ENCODE data around the gene CHRM5.

Gene CHRM5

DNA sequence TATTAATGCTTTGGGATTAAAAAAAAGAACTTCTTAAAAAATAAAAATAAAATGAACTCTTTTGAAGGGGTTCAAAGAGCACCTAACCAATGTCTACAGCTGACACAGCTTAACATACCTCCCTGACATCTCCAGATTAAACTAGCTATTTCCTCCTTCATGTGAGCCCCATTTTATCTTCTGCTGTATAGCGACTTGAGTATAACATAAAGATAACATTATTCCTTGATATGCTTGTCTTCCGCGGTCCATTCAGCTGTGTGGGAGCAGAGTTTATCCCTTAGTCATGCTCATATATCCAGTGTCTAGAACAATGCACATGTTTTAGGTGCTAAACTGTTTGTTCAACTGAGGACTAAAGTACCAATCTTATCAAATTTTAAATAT is 7.8 kb upstream of the CHRM5 start:
- H3K9me3 ChIP-seq (ENCODE audit: control insufficient read depth, insufficient read depth, low read length) = no peaks in the 10 kb centered on the region

GRCh38 chr15:33963831-33964664 is 4.2 kb upstream of the CHRM5 start:
- Histone ChIP-seq H3K27me3 (ENCODE audit: control insufficient read depth, insufficient read depth, low read length) (no peaks in the 10 kb centered on the region), H3K4me3 (ENCODE audit: low read depth, low read length) (no peak overlapping the region), H3K27ac (ENCODE audit: low read depth, low read length) (no peak overlapping the region), H3K4me1 (ENCODE audit: control insufficient read depth, insufficient read depth, low read length) (0 out of 2 replicates have a peak, but pooled peaks cover 1% of the 10 kb centered on the region), H3K36me3 (ENCODE audit: control insufficient read depth, insufficient read depth, low read length) (no peaks in the 10 kb centered on the region), H3K9me3 (ENCODE audit: control insufficient read depth, insufficient read depth, low read length) (no peaks in the 10 kb centered on the region), H3K9ac (ENCODE audit: low read depth, low read length) (no peak overlapping the region)

More for the DNA sequence above, 7.8 kb upstream of the CHRM5 start:
- H3K4me1 ChIP-seq (ENCODE audit: control insufficient read depth, insufficient read depth, low read length) = no peaks in the 10 kb centered on the region
- H3K9ac ChIP-seq (ENCODE audit: low read depth, low read length) = no peak overlapping the region
- H3K27ac ChIP-seq (ENCODE audit: low read depth, low read length) = no peak overlapping the region
- H3K36me3 ChIP-seq (ENCODE audit: control insufficient read depth, insufficient read depth, low read length) = no peaks in the 10 kb centered on the region
- no peaks in the 10 kb centered on the region for H3K27me3 ChIP-seq (ENCODE audit: control insufficient read depth, insufficient read depth, low read length)
- H3K4me3 ChIP-seq (ENCODE audit: low read depth, low read length) = no peak overlapping the region

DNA sequence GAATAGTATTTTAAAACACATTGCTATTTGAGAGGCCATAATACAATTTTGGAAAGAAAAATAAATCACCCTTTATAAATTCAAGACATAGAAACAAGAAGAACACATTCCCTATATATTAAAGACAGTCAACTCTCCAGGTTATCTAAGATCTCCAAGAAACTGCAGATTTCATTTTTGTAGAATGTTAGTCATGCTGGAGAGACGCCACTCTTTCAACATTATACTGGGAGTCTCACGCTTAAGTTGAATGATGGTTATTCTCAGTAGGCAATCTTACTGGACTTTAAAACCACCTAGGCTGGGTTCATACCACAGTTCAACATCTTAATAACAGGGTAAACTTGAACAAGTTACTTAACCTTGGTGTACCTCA is 3.6 kb upstream of the CHRM5 start:
- Histone ChIP-seq H3K9ac (ENCODE audit: low read depth, low read length) (no peak overlapping the region), H3K9me3 (ENCODE audit: control insufficient read depth, insufficient read depth, low read length) (no peaks in the 10 kb centered on the region), H3K4me3 (ENCODE audit: low read depth, low read length) (no peak overlapping the region), H3K27ac (ENCODE audit: low read depth, low read length) (no peak overlapping the region), H3K36me3 (ENCODE audit: control insufficient read depth, insufficient read depth, low read length) (no peaks in the 10 kb centered on the region), H3K4me1 (ENCODE audit: control insufficient read depth, insufficient read depth, low read length) (0 out of 2 replicates have a peak, but pooled peaks cover 2% of the 10 kb centered on the region), H3K27me3 (ENCODE audit: control insufficient read depth, insufficient read depth, low read length) (no peaks in the 10 kb centered on the region)

DNA sequence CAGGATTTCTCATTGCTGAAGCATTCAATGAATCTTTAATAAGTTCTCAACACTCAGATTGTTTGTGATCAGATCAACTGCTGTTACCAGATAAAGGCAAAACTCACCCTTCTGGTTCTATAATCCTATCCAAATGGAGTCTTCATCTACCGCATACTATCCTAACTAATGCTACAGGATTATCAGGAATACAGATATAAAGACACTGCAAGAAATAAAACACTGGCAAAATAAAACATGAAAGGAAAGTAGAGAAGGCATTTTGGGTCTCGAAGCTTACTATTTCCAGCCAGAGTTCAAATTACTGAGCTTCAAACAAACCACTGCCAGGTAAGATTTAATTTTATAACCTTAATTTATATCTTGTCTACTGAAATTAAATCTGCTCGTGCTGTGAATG is 524 bp downstream of the CHRM5 start:
- H3K36me3 ChIP-seq (ENCODE audit: control insufficient read depth, insufficient read depth, low read length) = no peaks in the 10 kb centered on the region
- H3K4me1 ChIP-seq (ENCODE audit: control insufficient read depth, insufficient read depth, low read length) = peaks cover 16% of the 10 kb centered on the region
- no peak overlapping the region for H3K4me3 ChIP-seq (ENCODE audit: low read depth, low read length)
- no peak overlapping the region for H3K27ac ChIP-seq (ENCODE audit: low read depth, low read length)
- no peaks in the 10 kb centered on the region for H3K9me3 ChIP-seq (ENCODE audit: control insufficient read depth, insufficient read depth, low read length)
- H3K9ac ChIP-seq (ENCODE audit: low read depth, low read length) = no peak overlapping the region
- H3K27me3 ChIP-seq (ENCODE audit: control insufficient read depth, insufficient read depth, low read length) = no peaks in the 10 kb centered on the region

- no peaks in the 10 kb centered on the region for H3K9me3 ChIP-seq (ENCODE audit: control insufficient read depth, insufficient read depth, low read length)
- H3K4me3 ChIP-seq (ENCODE audit: low read depth, low read length) = no peak overlapping the region
- no peak overlapping the region for H3K27ac ChIP-seq (ENCODE audit: low read depth, low read length)
- H3K36me3 ChIP-seq (ENCODE audit: control insufficient read depth, insufficient read depth, low read length) = no peaks in the 10 kb centered on the region
- H3K27me3 ChIP-seq (ENCODE audit: control insufficient read depth, insufficient read depth, low read length) = no peaks in the 10 kb centered on the region
- H3K4me1 ChIP-seq (ENCODE audit: control insufficient read depth, insufficient read depth, low read length) = peaks cover 16% of the 10 kb centered on the region
- no peak overlapping the region for H3K9ac ChIP-seq (ENCODE audit: low read depth, low read length)
These were observed 3.5 kb downstream of the CHRM5 start for GRCh38 chr15:33971811-33972210.

DNA sequence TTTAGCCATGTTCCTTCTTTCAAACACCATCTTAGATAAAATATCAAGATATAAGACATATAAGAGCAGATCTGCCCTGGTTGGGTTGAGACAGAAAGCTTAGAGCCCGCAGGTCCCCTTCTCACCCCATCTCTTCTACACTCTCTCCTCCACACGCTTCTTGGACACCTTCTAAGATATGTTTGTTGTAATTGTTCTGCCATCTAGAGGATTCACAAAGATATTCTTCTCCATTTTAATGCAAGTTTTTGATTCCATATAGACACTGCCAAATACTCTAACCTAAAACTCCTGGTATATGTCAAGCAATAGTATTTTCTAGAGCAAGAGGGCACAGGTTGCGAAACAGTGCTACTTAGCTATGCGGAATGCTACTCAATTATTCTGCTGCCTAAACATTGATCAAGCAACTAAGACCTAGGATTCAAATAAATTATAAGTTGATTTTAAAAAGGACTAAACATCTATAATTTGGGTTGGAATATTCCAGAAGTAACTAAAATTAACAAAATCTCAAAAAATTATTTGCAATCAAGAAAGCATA is 6.8 kb downstream of the CHRM5 start:
- H3K27ac ChIP-seq (ENCODE audit: low read depth, low read length) = no peak overlapping the region
- H3K9me3 ChIP-seq (ENCODE audit: control insufficient read depth, insufficient read depth, low read length) = no peaks in the 10 kb centered on the region
- no peak overlapping the region for H3K4me3 ChIP-seq (ENCODE audit: low read depth, low read length)
- H3K9ac ChIP-seq (ENCODE audit: low read depth, low read length) = no peak overlapping the region
- H3K27me3 ChIP-seq (ENCODE audit: control insufficient read depth, insufficient read depth, low read length) = no peaks in the 10 kb centered on the region
- no peaks in the 10 kb centered on the region for H3K36me3 ChIP-seq (ENCODE audit: control insufficient read depth, insufficient read depth, low read length)
- H3K4me1 ChIP-seq (ENCODE audit: control insufficient read depth, insufficient read depth, low read length) = peaks cover 9% of the 10 kb centered on the region; the same call in 1 of the 2 replicates

GRCh38 chr15:33980159-33980558 is 11.9 kb downstream of the CHRM5 start:
- peaks cover 5% of the 10 kb centered on the region; the same call in 1 of the 2 replicates for H3K4me1 ChIP-seq (ENCODE audit: control insufficient read depth, insufficient read depth, low read length)
- H3K27ac ChIP-seq (ENCODE audit: low read depth, low read length) = no peak overlapping the region
- no peak overlapping the region for H3K4me3 ChIP-seq (ENCODE audit: low read depth, low read length)
- no peaks in the 10 kb centered on the region for H3K36me3 ChIP-seq (ENCODE audit: control insufficient read depth, insufficient read depth, low read length)
- H3K27me3 ChIP-seq (ENCODE audit: control insufficient read depth, insufficient read depth, low read length) = no peaks in the 10 kb centered on the region
- no peaks in the 10 kb centered on the region for H3K9me3 ChIP-seq (ENCODE audit: control insufficient read depth, insufficient read depth, low read length)
- no peak overlapping the region for H3K9ac ChIP-seq (ENCODE audit: low read depth, low read length)

GRCh38 chr15:33982516-33982915 is 14.2 kb downstream of the CHRM5 start:
- H3K27me3 ChIP-seq (ENCODE audit: control insufficient read depth, insufficient read depth, low read length) = no peaks in the 10 kb centered on the region
- H3K27ac ChIP-seq (ENCODE audit: low read depth, low read length) = no peak overlapping the region
- no peaks in the 10 kb centered on the region for H3K36me3 ChIP-seq (ENCODE audit: control insufficient read depth, insufficient read depth, low read length)
- no peaks in the 10 kb centered on the region for H3K9me3 ChIP-seq (ENCODE audit: control insufficient read depth, insufficient read depth, low read length)
- H3K9ac ChIP-seq (ENCODE audit: low read depth, low read length) = no peak overlapping the region
- H3K4me1 ChIP-seq (ENCODE audit: control insufficient read depth, insufficient read depth, low read length) = peaks cover 5% of the 10 kb centered on the region; the same call in 1 of the 2 replicates
- no peak overlapping the region for H3K4me3 ChIP-seq (ENCODE audit: low read depth, low read length)

DNA sequence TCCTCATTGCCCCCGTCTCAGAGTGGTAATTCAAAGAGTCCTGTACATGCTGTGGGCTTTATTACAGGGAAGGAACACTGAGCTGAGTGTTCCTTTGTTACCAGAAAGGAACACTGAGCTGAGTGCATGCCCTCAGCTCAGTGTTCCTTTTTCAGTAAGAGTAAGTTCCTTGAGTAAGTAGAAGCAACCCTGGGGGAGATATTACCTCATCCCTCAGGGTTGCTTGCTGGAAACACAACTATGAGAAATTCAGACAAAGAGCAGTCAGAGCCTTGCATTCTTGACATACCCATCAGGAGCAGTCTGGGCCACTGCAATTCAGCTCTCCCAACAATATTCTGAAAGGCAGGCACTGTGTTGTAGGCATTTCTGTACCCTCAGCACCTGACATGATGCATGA is 17.0 kb downstream of the CHRM5 start:
- no peaks in the 10 kb centered on the region for H3K9me3 ChIP-seq (ENCODE audit: control insufficient read depth, insufficient read depth, low read length)
- H3K4me1 ChIP-seq (ENCODE audit: control insufficient read depth, insufficient read depth, low read length) = peaks cover 5% of the 10 kb centered on the region; the same call in 1 of the 2 replicates
- H3K4me3 ChIP-seq (ENCODE audit: low read depth, low read length) = no peak overlapping the region
- H3K27ac ChIP-seq (ENCODE audit: low read depth, low read length) = peak overlapping the region; percentile 50
- no peak overlapping the region for H3K9ac ChIP-seq (ENCODE audit: low read depth, low read length)
- no peaks in the 10 kb centered on the region for H3K36me3 ChIP-seq (ENCODE audit: control insufficient read depth, insufficient read depth, low read length)
- no peaks in the 10 kb centered on the region for H3K27me3 ChIP-seq (ENCODE audit: control insufficient read depth, insufficient read depth, low read length)

- H3K9ac ChIP-seq (ENCODE audit: low read depth, low read length) = no peak overlapping the region
- no peaks in the 10 kb centered on the region for H3K27me3 ChIP-seq (ENCODE audit: control insufficient read depth, insufficient read depth, low read length)
- no peak overlapping the region for H3K4me3 ChIP-seq (ENCODE audit: low read depth, low read length)
- H3K9me3 ChIP-seq (ENCODE audit: control insufficient read depth, insufficient read depth, low read length) = no peaks in the 10 kb centered on the region
- peaks cover 5% of the 10 kb centered on the region; the same call in 1 of the 2 replicates for H3K4me1 ChIP-seq (ENCODE audit: control insufficient read depth, insufficient read depth, low read length)
- no peaks in the 10 kb centered on the region for H3K36me3 ChIP-seq (ENCODE audit: control insufficient read depth, insufficient read depth, low read length)
- no peak overlapping the region for H3K27ac ChIP-seq (ENCODE audit: low read depth, low read length)
These were observed 17.5 kb downstream of the CHRM5 start for GRCh38 chr15:33985751-33986150.

GRCh38 chr15:33987444-33987843 is 19.1 kb downstream of the CHRM5 start:
- no peaks in the 10 kb centered on the region for H3K9me3 ChIP-seq (ENCODE audit: control insufficient read depth, insufficient read depth, low read length)
- H3K36me3 ChIP-seq (ENCODE audit: control insufficient read depth, insufficient read depth, low read length) = no peaks in the 10 kb centered on the region
- H3K9ac ChIP-seq (ENCODE audit: low read depth, low read length) = no peak overlapping the region
- no peaks in the 10 kb centered on the region for H3K27me3 ChIP-seq (ENCODE audit: control insufficient read depth, insufficient read depth, low read length)
- H3K4me1 ChIP-seq (ENCODE audit: control insufficient read depth, insufficient read depth, low read length) = no peaks in the 10 kb centered on the region; the same call in 1 of the 2 replicates
- H3K27ac ChIP-seq (ENCODE audit: low read depth, low read length) = no peak overlapping the region
- H3K4me3 ChIP-seq (ENCODE audit: low read depth, low read length) = no peak overlapping the region

Measured in HUES48 (cell line).